Peyer's patch (tissue), 4 donors: ENCODE results near the gene SLC26A9.

Experiments used
- POLR2A ChIP-seq, 2 donors: fragments of 450-650 bp; IDR thresholded peaks; one replicate each; pipeline ENCODE4 v1.5.1; 2017; ENCODE audit warnings: antibody characterized with exemption in 2 of 2, mild to moderate bottlenecking in 2 of 2, moderate library complexity in 2 of 2
- TF ChIP-seq, protein P1 (sequence below), 6 experiments: fragments of 450-650 bp in 4 of 6; fragments of 200-600 bp in 2 of 6; sonication (generic) in 1 of 6; IDR thresholded peaks; one replicate each; pipeline ENCODE4 v1.5.1; 2017 to 2019; ENCODE audit warnings: antibody characterized with exemption in 6 of 6, mild to moderate bottlenecking in 3 of 6, moderate library complexity in 1 of 6

DNA sequence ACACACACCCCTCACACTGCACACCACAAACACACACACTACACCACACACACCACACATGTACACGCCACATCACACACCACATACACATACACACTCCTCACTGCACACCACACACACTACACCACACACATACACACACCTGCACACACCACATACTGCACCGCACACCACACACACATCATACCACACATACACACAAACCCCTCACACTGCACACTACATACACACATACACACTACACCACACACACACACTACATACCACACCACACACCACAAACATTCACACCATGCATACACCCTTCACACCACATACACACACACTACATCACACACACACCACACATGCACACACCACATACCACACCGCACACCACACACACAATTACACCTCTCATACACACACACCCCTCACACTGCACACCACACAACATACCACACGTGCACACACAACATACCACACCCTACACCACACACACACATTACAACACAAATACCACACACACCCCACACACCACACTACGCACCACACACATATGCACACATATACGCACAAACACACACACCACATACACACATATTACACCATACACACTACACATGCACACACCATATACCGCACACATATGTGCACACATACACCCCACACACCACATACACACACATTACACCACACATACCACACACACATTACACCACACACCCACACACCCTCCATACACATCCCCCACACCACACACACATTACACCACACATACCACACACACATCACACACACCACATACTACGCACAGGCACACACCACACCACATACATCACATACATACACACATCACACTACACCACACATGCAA is 30.3 kb upstream of the SLC26A9 start:
- TF ChIP-seq POLR2A (IDR thresholded peaks at IDR 0.05) = no peak
- TF ChIP-seq, protein P1, sequence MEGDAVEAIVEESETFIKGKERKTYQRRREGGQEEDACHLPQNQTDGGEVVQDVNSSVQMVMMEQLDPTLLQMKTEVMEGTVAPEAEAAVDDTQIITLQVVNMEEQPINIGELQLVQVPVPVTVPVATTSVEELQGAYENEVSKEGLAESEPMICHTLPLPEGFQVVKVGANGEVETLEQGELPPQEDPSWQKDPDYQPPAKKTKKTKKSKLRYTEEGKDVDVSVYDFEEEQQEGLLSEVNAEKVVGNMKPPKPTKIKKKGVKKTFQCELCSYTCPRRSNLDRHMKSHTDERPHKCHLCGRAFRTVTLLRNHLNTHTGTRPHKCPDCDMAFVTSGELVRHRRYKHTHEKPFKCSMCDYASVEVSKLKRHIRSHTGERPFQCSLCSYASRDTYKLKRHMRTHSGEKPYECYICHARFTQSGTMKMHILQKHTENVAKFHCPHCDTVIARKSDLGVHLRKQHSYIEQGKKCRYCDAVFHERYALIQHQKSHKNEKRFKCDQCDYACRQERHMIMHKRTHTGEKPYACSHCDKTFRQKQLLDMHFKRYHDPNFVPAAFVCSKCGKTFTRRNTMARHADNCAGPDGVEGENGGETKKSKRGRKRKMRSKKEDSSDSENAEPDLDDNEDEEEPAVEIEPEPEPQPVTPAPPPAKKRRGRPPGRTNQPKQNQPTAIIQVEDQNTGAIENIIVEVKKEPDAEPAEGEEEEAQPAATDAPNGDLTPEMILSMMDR (IDR thresholded peaks at IDR 0.05) = no peak
